ENCODE measurements around the gene TOR1A.

The TOR1A gene

DNA sequence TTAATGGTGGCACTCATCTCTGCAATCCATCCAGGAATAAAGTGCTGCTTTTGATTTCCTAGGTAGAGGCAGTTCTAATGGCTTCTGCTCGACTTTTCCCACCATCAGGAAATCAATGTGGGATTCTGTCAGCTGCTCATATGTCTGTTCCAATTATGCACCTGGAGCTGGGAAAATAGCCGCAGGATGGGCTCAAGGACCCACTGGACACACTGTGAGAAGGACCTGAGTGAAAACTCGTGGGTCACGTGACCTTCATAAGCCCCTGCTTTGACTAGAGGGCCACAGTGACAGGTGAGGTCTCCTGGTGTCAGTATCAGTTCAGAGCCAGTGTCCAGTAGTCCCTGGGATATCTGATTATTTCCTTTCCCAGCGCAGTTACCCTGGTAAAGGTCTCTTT, 53.2 kb downstream of the TOR1A start:
- no peak overlapping the region for H4K12ac ChIP-seq (ENCODE audit: low read depth, low read length)
- no peak overlapping the region for H3K9ac ChIP-seq (ENCODE audit: low read length)
- H2AK5ac ChIP-seq (ENCODE audit: low read length) = no peak overlapping the region
- no peaks in the 10 kb centered on the region for H3K27me3 ChIP-seq (ENCODE audit: insufficient read depth, low read length)
- no peak overlapping the region for H2BK5ac ChIP-seq (ENCODE audit: low read depth, low read length, poor library complexity)
- no peak overlapping the region for H2BK120ac ChIP-seq (ENCODE audit: insufficient read depth, low read length, poor library complexity)
- no peak overlapping the region for H4K91ac ChIP-seq (ENCODE audit: low read depth, low read length)
- no peak overlapping the region for H4K8ac ChIP-seq (ENCODE audit: low read depth, low read length)
- DNase-seq = no peak
- no peaks in the 10 kb centered on the region for H3K9me3 ChIP-seq (ENCODE audit: insufficient read depth, low read depth, low read length)
- no peak overlapping the region for H3K27ac ChIP-seq (ENCODE audit: low read depth, low read length)
- H2AFZ ChIP-seq (ENCODE audit: insufficient read depth, low read length, poor library complexity) = no peak overlapping the region
- no peaks in the 10 kb centered on the region for H3K79me2 ChIP-seq (ENCODE audit: control insufficient read depth, insufficient read depth, low read length, poor library complexity)
- H3K79me1 ChIP-seq (ENCODE audit: low read length) = no peaks in the 10 kb centered on the region
- no peak overlapping the region for H3K4ac ChIP-seq (ENCODE audit: low read depth, low read length)
- no peak overlapping the region for H3K4me3 ChIP-seq (ENCODE audit: low read depth, low read length)
- H2BK12ac ChIP-seq (ENCODE audit: low read length) = no peak overlapping the region
- H3K4me1 ChIP-seq (ENCODE audit: control insufficient read depth in 1 of 2, insufficient read depth in 2 of 2, low read length in 2 of 2) = no peaks in the 10 kb centered on the region
- no peak overlapping the region for H3K4me2 ChIP-seq (ENCODE audit: low read length)
- no CpG with 5 or more reads among the region's 5 CpGs for WGBS (ENCODE audit: extremely low coverage, insufficient coverage, insufficient read length)
- no peak overlapping the region for H3K23ac ChIP-seq (ENCODE audit: low read length)
- no peaks in the 10 kb centered on the region for H3K36me3 ChIP-seq (ENCODE audit: control insufficient read depth in 1 of 2, insufficient read depth in 2 of 2, low read length in 2 of 2)
- H3K14ac ChIP-seq (ENCODE audit: low read length) = no peak overlapping the region
- H3K18ac ChIP-seq (ENCODE audit: low read length) = no peak overlapping the region

DNA sequence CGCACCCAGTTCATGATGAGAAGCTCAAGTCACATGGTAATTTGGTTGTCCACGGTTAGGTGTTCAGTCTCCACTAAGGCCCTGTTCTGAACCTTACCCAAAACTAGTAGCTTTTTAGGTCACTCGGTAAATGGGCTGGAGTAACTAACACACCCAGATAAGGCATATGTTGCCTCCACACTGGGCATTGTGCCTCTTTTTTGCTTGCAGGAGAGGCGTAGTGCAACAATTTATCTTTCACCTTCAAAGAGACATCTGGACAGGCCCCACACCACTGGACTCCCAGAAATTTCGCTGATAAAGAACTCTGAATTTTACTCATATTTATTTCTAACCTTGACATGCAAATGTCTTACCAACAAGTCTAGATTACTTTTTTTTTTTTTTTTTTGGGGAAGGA, 54.3 kb downstream of the TOR1A start:
- no peaks in the 10 kb centered on the region for H3K36me3 ChIP-seq (ENCODE audit: control insufficient read depth in 1 of 2, insufficient read depth in 2 of 2, low read length in 2 of 2)
- no peak overlapping the region for H4K12ac ChIP-seq (ENCODE audit: low read depth, low read length)
- H2AK5ac ChIP-seq (ENCODE audit: low read length) = no peak overlapping the region
- H3K14ac ChIP-seq (ENCODE audit: low read length) = no peak overlapping the region
- no peaks in the 10 kb centered on the region for H3K9me3 ChIP-seq (ENCODE audit: insufficient read depth, low read depth, low read length)
- H2BK120ac ChIP-seq (ENCODE audit: insufficient read depth, low read length, poor library complexity) = no peak overlapping the region
- no peaks in the 10 kb centered on the region for H3K4me1 ChIP-seq (ENCODE audit: control insufficient read depth in 1 of 2, insufficient read depth in 2 of 2, low read length in 2 of 2)
- no peak overlapping the region for H3K4ac ChIP-seq (ENCODE audit: low read depth, low read length)
- H3K27me3 ChIP-seq (ENCODE audit: insufficient read depth, low read length) = no peaks in the 10 kb centered on the region
- no peak overlapping the region for H3K4me2 ChIP-seq (ENCODE audit: low read length)
- no peak overlapping the region for H3K4me3 ChIP-seq (ENCODE audit: low read depth, low read length)
- H3K79me2 ChIP-seq (ENCODE audit: control insufficient read depth, insufficient read depth, low read length, poor library complexity) = no peaks in the 10 kb centered on the region
- H2BK12ac ChIP-seq (ENCODE audit: low read length) = no peak overlapping the region
- DNase-seq = no peak
- H3K23ac ChIP-seq (ENCODE audit: low read length) = no peak overlapping the region
- no peak overlapping the region for H2BK5ac ChIP-seq (ENCODE audit: low read depth, low read length, poor library complexity)
- no peak overlapping the region for H4K91ac ChIP-seq (ENCODE audit: low read depth, low read length)
- no peak overlapping the region for H3K27ac ChIP-seq (ENCODE audit: low read depth, low read length)
- H3K79me1 ChIP-seq (ENCODE audit: low read length) = no peaks in the 10 kb centered on the region
- no CpG with 5 or more reads among the region's 5 CpGs for WGBS (ENCODE audit: extremely low coverage, insufficient coverage, insufficient read length)
- no peak overlapping the region for H4K8ac ChIP-seq (ENCODE audit: low read depth, low read length)
- H3K9ac ChIP-seq (ENCODE audit: low read length) = no peak overlapping the region
- H2AFZ ChIP-seq (ENCODE audit: insufficient read depth, low read length, poor library complexity) = no peak overlapping the region
- H3K18ac ChIP-seq (ENCODE audit: low read length) = no peak overlapping the region

DNA sequence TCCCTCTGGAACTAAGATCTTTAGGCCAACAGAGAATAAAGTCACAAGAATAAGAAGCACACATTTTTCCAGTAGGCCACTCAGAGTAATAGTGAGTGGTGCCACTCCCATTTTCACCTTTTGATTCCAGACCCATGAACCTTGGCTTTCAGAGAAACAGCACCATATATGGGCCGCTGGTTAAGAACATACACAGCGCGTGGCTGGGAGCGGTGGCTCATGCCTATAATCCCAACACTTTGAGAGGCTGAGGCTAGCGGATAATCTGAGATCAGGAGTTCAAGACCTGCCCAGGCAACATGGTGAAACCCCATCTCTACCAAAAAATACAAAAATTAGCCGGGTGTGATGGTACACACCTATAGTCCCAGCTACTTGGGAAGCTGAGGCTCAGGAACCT, 55.5 kb downstream of the TOR1A start:
- no CpG with 5 or more reads among the region's 6 CpGs for WGBS (ENCODE audit: extremely low coverage, insufficient coverage, insufficient read length)
- no peak overlapping the region for H2BK120ac ChIP-seq (ENCODE audit: insufficient read depth, low read length, poor library complexity)
- no peak overlapping the region for H3K18ac ChIP-seq (ENCODE audit: low read length)

DNA sequence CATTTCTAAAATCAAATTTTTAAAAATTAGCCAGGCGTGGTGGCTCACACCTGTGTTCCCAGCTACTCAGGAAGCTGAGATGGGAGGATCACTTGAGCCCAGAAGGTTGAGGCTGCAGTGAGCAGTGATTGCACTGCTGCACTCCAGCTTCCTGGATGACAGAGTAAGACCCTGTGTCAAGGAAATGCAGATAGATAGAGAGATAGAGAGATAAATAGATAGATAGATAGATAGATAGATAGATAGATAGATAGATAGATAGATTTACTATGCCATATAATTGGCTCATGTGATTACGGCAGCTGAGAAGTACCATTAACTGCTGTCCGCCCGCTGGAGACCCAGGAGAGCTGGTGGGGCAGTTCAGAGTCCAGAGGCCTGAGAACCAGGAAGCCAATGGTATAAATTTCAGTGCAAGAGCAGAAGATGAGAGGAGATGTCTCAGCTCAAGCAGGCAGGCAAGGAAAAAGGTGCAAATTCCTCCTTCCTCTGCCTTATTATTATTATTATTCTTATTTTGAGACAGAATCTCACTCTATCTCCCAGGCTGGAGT, 58.1 kb downstream of the TOR1A start:
- H3K9ac ChIP-seq (ENCODE audit: low read length) = no peak overlapping the region
- no peak overlapping the region for H3K4ac ChIP-seq (ENCODE audit: low read depth, low read length)
- H3K36me3 ChIP-seq (ENCODE audit: control insufficient read depth in 1 of 2, insufficient read depth in 2 of 2, low read length in 2 of 2) = no peaks in the 10 kb centered on the region
- DNase-seq = no peak
- H3K23ac ChIP-seq (ENCODE audit: low read length) = no peak overlapping the region
- H3K27me3 ChIP-seq (ENCODE audit: insufficient read depth, low read length) = no peaks in the 10 kb centered on the region
- H2AFZ ChIP-seq (ENCODE audit: insufficient read depth, low read length, poor library complexity) = no peak overlapping the region
- no peaks in the 10 kb centered on the region for H3K79me2 ChIP-seq (ENCODE audit: control insufficient read depth, insufficient read depth, low read length, poor library complexity)
- H3K4me3 ChIP-seq (ENCODE audit: low read depth, low read length) = no peak overlapping the region
- H3K4me1 ChIP-seq (ENCODE audit: control insufficient read depth in 1 of 2, insufficient read depth in 2 of 2, low read length in 2 of 2) = peaks cover 13 to 18% of the 10 kb centered on the region in 2 experiments
- no CpG with 5 or more reads among the region's 4 CpGs for WGBS (ENCODE audit: extremely low coverage, insufficient coverage, insufficient read length)
- H3K14ac ChIP-seq (ENCODE audit: low read length) = no peak overlapping the region
- no peak overlapping the region for H2AK5ac ChIP-seq (ENCODE audit: low read length)
- no peak overlapping the region for H3K18ac ChIP-seq (ENCODE audit: low read length)
- H3K27ac ChIP-seq (ENCODE audit: low read depth, low read length) = no peak overlapping the region
- H2BK12ac ChIP-seq (ENCODE audit: low read length) = no peak overlapping the region
- H4K91ac ChIP-seq (ENCODE audit: low read depth, low read length) = no peak overlapping the region
- no peak overlapping the region for H2BK120ac ChIP-seq (ENCODE audit: insufficient read depth, low read length, poor library complexity)
- no peak overlapping the region for H4K8ac ChIP-seq (ENCODE audit: low read depth, low read length)
- no peak overlapping the region for H3K4me2 ChIP-seq (ENCODE audit: low read length)
- no peaks in the 10 kb centered on the region for H3K79me1 ChIP-seq (ENCODE audit: low read length)
- no peaks in the 10 kb centered on the region for H3K9me3 ChIP-seq (ENCODE audit: insufficient read depth, low read depth, low read length)
- no peak overlapping the region for H2BK5ac ChIP-seq (ENCODE audit: low read depth, low read length, poor library complexity)
- H4K12ac ChIP-seq (ENCODE audit: low read depth, low read length) = no peak overlapping the region

More for the DNA sequence above, 55.5 kb downstream of the TOR1A start:
- no peaks in the 10 kb centered on the region for H3K79me1 ChIP-seq (ENCODE audit: low read length)
- no peak overlapping the region for H2AFZ ChIP-seq (ENCODE audit: insufficient read depth, low read length, poor library complexity)
- H2BK12ac ChIP-seq (ENCODE audit: low read length) = no peak overlapping the region
- no peak overlapping the region for H3K27ac ChIP-seq (ENCODE audit: low read depth, low read length)
- no peak overlapping the region for H3K4me2 ChIP-seq (ENCODE audit: low read length)
- no peaks in the 10 kb centered on the region for H3K27me3 ChIP-seq (ENCODE audit: insufficient read depth, low read length)
- H3K79me2 ChIP-seq (ENCODE audit: control insufficient read depth, insufficient read depth, low read length, poor library complexity) = no peaks in the 10 kb centered on the region
- no peak overlapping the region for H2BK5ac ChIP-seq (ENCODE audit: low read depth, low read length, poor library complexity)
- no peak overlapping the region for H4K12ac ChIP-seq (ENCODE audit: low read depth, low read length)
- H4K8ac ChIP-seq (ENCODE audit: low read depth, low read length) = no peak overlapping the region
- no peak overlapping the region for H3K4ac ChIP-seq (ENCODE audit: low read depth, low read length)
- H3K36me3 ChIP-seq (ENCODE audit: control insufficient read depth in 1 of 2, insufficient read depth in 2 of 2, low read length in 2 of 2) = no peaks in the 10 kb centered on the region
- H3K4me3 ChIP-seq (ENCODE audit: low read depth, low read length) = no peak overlapping the region
- peaks cover 1% of the 10 kb centered on the region in 2 experiments for H3K4me1 ChIP-seq (ENCODE audit: control insufficient read depth in 1 of 2, insufficient read depth in 2 of 2, low read length in 2 of 2)
- H3K14ac ChIP-seq (ENCODE audit: low read length) = no peak overlapping the region
- DNase-seq = no peak
- no peaks in the 10 kb centered on the region for H3K9me3 ChIP-seq (ENCODE audit: insufficient read depth, low read depth, low read length)
- no peak overlapping the region for H3K23ac ChIP-seq (ENCODE audit: low read length)
- no peak overlapping the region for H3K9ac ChIP-seq (ENCODE audit: low read length)
- no peak overlapping the region for H4K91ac ChIP-seq (ENCODE audit: low read depth, low read length)
- no peak overlapping the region for H2AK5ac ChIP-seq (ENCODE audit: low read length)
